Heart left ventricle (tissue), 16 donors: ENCODE data around the gene KSR2. TPM values are rescaled to one million over a fixed set of nuclear protein-coding genes. Genes with fewer than 3 reads are reported as not detected.

ENCODE experiments used
- ATAC-seq, 4 donors: fragments of 200-7000 bp; cut with Tn5 transposase; one replicate each; pipeline ENCODE4 v1.9.1; 2020 to 2022; ENCODE audit warnings: moderate library complexity in 4 of 4, mild to moderate bottlenecking in 3 of 4, moderate number of reproducible peaks in 1 of 4
- DNase-seq, 5 donors: peaks; one replicate each; pipeline ENCODE4 v3.0.0-alpha.2; 2020
- H3K27ac ChIP-seq, 12 donors: fragments of 200-600 bp; sonication (generic) in 4 of 12; one replicate each; pipeline versions ENCODE4 v1.5.0 to v1.8.0; 2016 to 2022; ENCODE audit warnings: mild to moderate bottlenecking in 2 of 12
- H3K27me3 ChIP-seq, 9 donors: fragments of 200-600 bp; sonication (generic) in 2 of 9; one replicate each; pipeline versions ENCODE4 v1.5.1 to v1.8.0; 2016 to 2022; ENCODE audit warnings: mild to moderate bottlenecking in 3 of 9
- H3K36me3 ChIP-seq, 9 donors: fragments of 200-600 bp; sonication (generic) in 2 of 9; one replicate each; pipeline versions ENCODE4 v1.5.0 to v1.8.0; 2018 to 2022; ENCODE audit warnings: mild to moderate bottlenecking in 2 of 9
- H3K4me1 ChIP-seq, 12 donors: fragments of 200-600 bp; sonication (generic) in 4 of 12; one replicate each; pipeline versions ENCODE4 v1.5.0 to v1.8.0; 2016 to 2022; ENCODE audit warnings: mild to moderate bottlenecking in 3 of 12
- H3K4me3 ChIP-seq, 12 donors: fragments of 200-600 bp; sonication (generic) in 4 of 12; one replicate each; pipeline versions ENCODE4 v1.5.0 to v1.8.0; 2017 to 2022; ENCODE audit warnings: mild to moderate bottlenecking in 9 of 12, moderate library complexity in 4 of 12
- H3K9me3 ChIP-seq, 12 donors: fragments of 200-600 bp; sonication (generic) in 4 of 12; one replicate each; pipeline versions ENCODE4 v1.5.0 to v1.8.0; 2016 to 2022; ENCODE audit warnings: mild to moderate bottlenecking in 1 of 12
- POLR2A ChIP-seq, 2 donors: fragments of 450-650 bp; IDR thresholded peaks; one replicate each; pipeline ENCODE4 v1.6.1; 2017; ENCODE audit warnings: antibody characterized with exemption in 2 of 2, mild to moderate bottlenecking in 2 of 2, moderate library complexity in 2 of 2
- WGBS, 4 donors: extraction: QIAGEN DNeasy Blood & Tissue Kit in 2 of 4; methylation state at CpG; one replicate each; pipeline versions ENCODE4 v1.1.5 to v1.1.7; 2013 to 2018; 5-methylcytosine and 5-hydroxymethylcytosine counted together
- intact Hi-C, 10 donors: fragments of 100-400 bp; cut with DNase I; formaldehyde crosslinking; loops; one replicate each; pipeline versions ENCODE4 v1.11.1 to v1.14.2; 2022
- polyA plus RNA-seq, 2 donors: library from polyadenylated mRNA; stranded (reverse); fragments of 200-250 nt; gene quantifications; one replicate each; pipeline ENCODE4 v1.2.3, GENCODE V29; 2013
- total RNA-seq, 9 donors: library from RNA; depleted of rRNA in 2 of 9; stranded (reverse); fragments of >200 nt in 2 of 9; fragmentation: NEBNext Ultra II Directional in 3 of 9; extraction: Animal tissue kit (Norgen Biotek cat#: 25700) in 3 of 9; gene quantifications; one replicate each; pipeline versions ENCODE4 v1.1.0 to v1.2.4, GENCODE V29; 2016 to 2023
- TF ChIP-seq, protein P1 (sequence below), 12 donors: fragments of 200-600 bp; sonication (generic) in 4 of 12; IDR thresholded peaks; one replicate each; pipeline versions ENCODE4 v1.5.0 to v1.8.0; 2018 to 2022; ENCODE audit warnings: antibody characterized with exemption in 12 of 12, mild to moderate bottlenecking in 5 of 12
- donor health status: ischemic (EF 13 %, LVEDD 7.1; RV severe dilation, severe dysfunction).
- donor health status: healthy with polysubstance abuse.
- donor health status: DM: no; HTN: yes; CAD: no.
- donor health status: DM: no; HTN: no; CAD: no.
- donor health status: ischemic (EF 25% LVEDD 6.9; RV normal size, moderate dysfunction).
- donor health status: ischemic (EF 25% LVEDD 5.7; RV mildly dilated, moderate dysfunction).
- donor health status: healthy.
- donor health status: DM: yes; HTN: yes; CAD: no.
- donor health status: ischemic (EF 35%, LVEDD 5.7; RV mildly dilated, moderate dysfunction).
- donor health status: nonischemic (EF 11% LVEDD 7.7; RV severe dilation, severe dysfunction).
- donor health status: DM: yes; HTN: yes; CAD: no.
- donor health status: PGD.
- donor health status: ischemic (EF 29% LVEDD 5.4; RV normal size, mild dysfunction).
- donor health status: nonischemic (EF 23%, LVEDD 6.1; RV moderate dilation, normal function).

KSR2 gene
- total and polyA plus RNA-seq, 11 donors, result under 0.01 to 0.02 (median 0.02) TPM; not detected in 8

DNA sequence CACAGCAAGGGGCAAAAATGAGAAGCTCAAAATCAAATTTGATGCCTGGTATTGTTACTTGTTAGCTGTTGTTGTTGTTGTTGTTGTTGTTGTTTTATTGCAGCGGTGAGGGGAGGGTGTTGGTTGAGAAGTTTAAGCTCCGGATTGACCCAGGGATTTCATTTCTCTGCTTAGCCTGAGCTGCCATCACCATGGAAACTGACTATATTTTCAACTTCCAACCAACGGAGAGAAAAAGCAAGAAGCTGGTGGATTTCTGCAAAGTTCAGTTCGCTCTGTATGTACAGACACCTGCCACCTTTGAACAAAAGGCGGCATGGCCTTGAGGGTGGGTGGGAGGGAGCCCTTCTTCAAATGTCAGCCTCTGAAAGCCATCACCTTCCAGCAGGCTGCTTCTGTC, 412.9 kb downstream of the KSR2 start:
- Histone ChIP-seq H3K4me3 (no peak overlapping the region), H3K9me3 (peaks cover 0 to 8% (median 4%) of the 10 kb centered on the region in 12 donors), H3K27me3 (no peaks in the 10 kb centered on the region), H3K27ac (no peak overlapping the region), H3K36me3 (no peaks in the 10 kb centered on the region), H3K4me1 (no peaks in the 10 kb centered on the region)
- TF ChIP-seq, protein P1, sequence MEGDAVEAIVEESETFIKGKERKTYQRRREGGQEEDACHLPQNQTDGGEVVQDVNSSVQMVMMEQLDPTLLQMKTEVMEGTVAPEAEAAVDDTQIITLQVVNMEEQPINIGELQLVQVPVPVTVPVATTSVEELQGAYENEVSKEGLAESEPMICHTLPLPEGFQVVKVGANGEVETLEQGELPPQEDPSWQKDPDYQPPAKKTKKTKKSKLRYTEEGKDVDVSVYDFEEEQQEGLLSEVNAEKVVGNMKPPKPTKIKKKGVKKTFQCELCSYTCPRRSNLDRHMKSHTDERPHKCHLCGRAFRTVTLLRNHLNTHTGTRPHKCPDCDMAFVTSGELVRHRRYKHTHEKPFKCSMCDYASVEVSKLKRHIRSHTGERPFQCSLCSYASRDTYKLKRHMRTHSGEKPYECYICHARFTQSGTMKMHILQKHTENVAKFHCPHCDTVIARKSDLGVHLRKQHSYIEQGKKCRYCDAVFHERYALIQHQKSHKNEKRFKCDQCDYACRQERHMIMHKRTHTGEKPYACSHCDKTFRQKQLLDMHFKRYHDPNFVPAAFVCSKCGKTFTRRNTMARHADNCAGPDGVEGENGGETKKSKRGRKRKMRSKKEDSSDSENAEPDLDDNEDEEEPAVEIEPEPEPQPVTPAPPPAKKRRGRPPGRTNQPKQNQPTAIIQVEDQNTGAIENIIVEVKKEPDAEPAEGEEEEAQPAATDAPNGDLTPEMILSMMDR (IDR thresholded peaks at IDR 0.05), result no peak
- no peak for TF ChIP-seq POLR2A (IDR thresholded peaks at IDR 0.05)
- ATAC-seq, result no peak
- WGBS, 4 donors, result 82 to 91% (median 87%) methylated on average over 5 of the region's 5 CpGs
- intact Hi-C loops, result no loop called here
- no peak for DNase-seq

GRCh38 chr12:117552971-117553370, 415.8 kb downstream of the KSR2 start:
- ATAC-seq (no peak), DNase-seq (peak in 1 of 5 donors; percentile 28)
- Histone ChIP-seq H3K4me1 (no peaks in the 10 kb centered on the region), H3K9me3 (peaks cover 0 to 8% (median 4%) of the 10 kb centered on the region in 12 donors), H3K36me3 (no peaks in the 10 kb centered on the region), H3K27ac (no peak overlapping the region), H3K4me3 (no peak overlapping the region), H3K27me3 (peaks cover 0 to 3% (median 0%) of the 10 kb centered on the region in 9 donors)
- WGBS, 4 donors, result 72 to 81% (median 73%) methylated on average over 5 of the region's 5 CpGs
- intact Hi-C loops, result no loop called here
- TF ChIP-seq POLR2A (IDR thresholded peaks at IDR 0.05), result no peak
- TF ChIP-seq, protein P1 (IDR thresholded peaks at IDR 0.05), result no peak

DNA sequence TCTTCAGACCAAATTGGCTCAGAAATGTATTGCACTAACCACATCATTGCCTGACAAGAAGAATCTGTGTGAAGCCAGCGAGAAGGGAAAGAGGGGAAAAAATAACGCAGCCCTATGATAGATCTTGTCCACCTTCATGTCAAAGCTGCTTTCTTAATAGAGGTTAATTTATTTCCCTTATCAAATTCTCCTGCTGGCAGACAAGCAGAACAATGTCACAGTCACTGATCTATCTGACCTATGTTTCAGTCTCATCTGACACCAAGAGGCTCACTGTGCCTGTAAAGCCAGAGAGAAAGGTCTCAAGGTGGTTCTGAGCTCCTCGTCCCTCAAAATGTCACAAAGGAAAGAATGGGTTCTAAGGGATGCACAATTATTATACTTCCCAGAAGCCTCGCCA, 417.1 kb downstream of the KSR2 start:
- 57 to 79% (median 63%) methylated on average over 4 of the region's 4 CpGs for WGBS, 4 donors
- H3K27ac ChIP-seq, result no peak overlapping the region
- peaks cover 0 to 8% (median 4%) of the 10 kb centered on the region in 12 donors for H3K9me3 ChIP-seq
- TF ChIP-seq POLR2A (IDR thresholded peaks at IDR 0.05), result no peak
- TF ChIP-seq, protein P1 (IDR thresholded peaks at IDR 0.05), result no peak
- H3K4me3 ChIP-seq, result no peak overlapping the region
- H3K27me3 ChIP-seq, result peaks cover 0 to 3% (median 0%) of the 10 kb centered on the region in 9 donors
- no peaks in the 10 kb centered on the region for H3K4me1 ChIP-seq
- intact Hi-C loops, result no loop called here
- H3K36me3 ChIP-seq, result no peaks in the 10 kb centered on the region
- ATAC-seq (no peak), DNase-seq (no peak)

DNA sequence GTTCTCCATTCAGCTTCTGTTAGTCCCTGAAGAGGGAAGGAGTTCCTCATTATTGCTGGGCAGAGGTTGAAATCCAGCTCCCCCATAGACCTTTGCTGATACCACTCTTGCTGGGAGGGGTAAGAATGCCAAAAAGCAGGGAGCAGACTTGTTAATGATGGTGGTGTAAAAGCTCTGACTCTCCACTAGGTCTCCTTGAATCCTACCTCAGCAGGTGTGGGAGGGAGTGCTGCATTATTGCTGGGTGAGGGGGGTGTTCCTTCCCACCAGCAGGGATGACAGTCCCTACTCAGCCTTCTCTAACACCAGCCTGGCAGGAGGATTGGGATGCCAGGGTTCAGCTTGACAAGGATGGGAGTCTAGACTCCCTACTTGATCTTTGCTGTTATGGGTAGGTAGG, 421.6 kb downstream of the KSR2 start:
- Histone ChIP-seq H3K4me1 (no peaks in the 10 kb centered on the region), H3K36me3 (no peaks in the 10 kb centered on the region), H3K27ac (no peak overlapping the region), H3K4me3 (no peak overlapping the region), H3K9me3 (peaks cover 0 to 21% (median 1%) of the 10 kb centered on the region in 12 donors), H3K27me3 (peaks cover 0 to 3% (median 0%) of the 10 kb centered on the region in 9 donors)
- ATAC-seq (no peak), DNase-seq (no peak)
- TF ChIP-seq, protein P1 (IDR thresholded peaks at IDR 0.05), result no peak
- no peak for TF ChIP-seq POLR2A (IDR thresholded peaks at IDR 0.05)
- intact Hi-C loops, result no loop called here
